ENCODE data around the gene DAG1.

Gene DAG1

DNA sequence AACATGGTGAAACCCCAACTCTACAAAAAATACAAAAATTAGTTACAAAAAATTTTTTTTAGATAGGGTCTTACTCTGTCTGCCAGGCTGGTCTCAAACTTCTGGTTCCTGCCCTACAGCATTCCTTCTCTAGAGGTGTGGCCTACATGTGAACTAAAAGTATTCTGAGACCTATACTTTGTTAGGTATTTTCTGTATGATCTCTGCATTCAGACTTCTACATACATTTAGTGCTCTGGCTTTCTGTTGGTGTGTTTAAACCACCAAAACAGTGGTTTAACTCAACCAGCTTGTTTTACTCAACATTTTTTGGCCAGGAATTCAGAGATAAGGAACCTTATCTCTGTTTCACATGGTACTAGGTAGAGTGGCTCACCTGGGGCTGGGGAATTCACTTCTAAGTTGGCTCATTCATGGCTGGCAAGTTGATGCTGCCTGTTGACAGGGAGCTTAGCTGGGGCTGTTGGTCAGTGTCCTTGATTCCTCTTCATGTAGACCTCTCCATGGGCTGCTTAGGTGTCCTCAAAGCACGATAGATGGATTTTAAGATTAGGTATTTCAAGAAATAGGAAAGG, 42.8 kb downstream of the DAG1 start:
- no peak for DNase-seq (ENCODE audit: low read depth in 4 of 4, low spot score in 1 of 4)

DNA sequence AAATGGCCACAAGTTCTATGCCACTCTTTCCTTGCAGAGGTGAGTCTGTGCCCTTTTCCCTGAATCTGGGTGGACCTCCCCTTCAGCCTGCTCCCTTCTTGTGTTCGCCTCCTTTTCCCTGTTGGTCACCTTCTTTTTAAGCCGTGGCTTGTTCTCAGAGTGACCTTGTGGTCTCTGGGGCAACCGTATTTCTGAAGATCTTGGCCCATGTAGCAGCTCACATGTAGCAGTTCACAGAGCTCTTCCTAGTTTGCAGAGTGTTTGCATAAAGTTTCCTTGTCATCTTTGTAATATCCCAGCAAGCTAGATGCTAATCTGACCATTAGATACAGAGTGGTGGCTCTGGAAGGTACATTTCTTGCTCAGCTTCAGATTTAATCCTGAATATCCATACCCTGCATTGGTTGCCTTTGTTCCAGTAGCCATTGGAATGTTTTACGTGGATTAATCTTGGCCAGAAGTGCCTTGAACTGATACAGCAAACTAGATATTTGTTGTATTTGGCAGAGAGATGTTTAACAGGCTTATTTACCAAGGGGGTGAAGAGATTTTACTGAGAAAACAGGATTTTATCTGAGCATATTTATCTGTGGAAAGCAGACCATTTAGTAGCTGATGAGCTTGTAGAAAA, 43.5 kb downstream of the DAG1 start:
- DNase-seq (ENCODE audit: low read depth in 4 of 4, low spot score in 1 of 4): no peak

DNA sequence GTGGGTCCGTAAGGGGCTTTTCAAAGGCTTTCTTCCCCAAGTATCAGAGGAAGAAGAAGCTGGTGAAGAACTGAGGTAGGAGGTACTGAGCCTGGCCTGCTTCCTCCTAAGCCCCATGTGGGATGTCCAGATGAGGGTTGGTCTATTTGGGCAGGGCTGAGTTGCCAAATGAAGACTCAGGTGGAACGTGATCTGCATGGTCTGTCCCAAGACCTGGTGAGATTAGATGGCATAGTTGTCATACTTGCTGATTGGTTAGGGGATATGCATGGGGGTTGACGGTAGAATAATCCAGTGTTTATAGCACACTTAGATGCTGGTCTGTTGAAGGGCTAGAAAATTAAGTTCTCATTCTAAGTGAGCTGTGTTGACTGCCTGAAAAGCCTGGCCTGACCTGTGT, 47.9 kb downstream of the DAG1 start:
- DNase-seq (ENCODE audit: low read depth in 4 of 4, low spot score in 1 of 4): no peak

- no peak for DNase-seq (ENCODE audit: low read depth in 4 of 4, low spot score in 1 of 4)
These were observed 48.4 kb downstream of the DAG1 start for GRCh38 chr3:49518441-49518840.

DNA sequence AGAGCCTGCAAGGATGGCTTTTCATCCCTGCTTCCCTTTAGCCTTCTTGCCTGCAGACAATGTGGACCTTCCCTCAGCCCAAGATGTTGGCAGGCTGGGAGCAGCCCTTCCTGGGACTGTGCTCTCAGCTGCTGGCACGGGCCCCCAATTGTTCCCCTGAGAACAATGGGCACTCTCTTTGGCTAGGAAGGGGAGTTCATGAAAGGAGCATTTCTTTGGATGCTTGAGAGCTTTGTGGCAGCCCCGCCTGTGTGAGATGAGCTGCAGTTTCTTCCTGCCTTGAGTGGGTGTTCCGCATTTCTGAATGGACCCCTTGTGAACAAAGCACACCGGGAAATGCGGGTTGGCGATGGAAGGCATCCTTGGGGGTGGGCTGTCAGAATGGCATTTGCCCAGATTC, 49.2 kb downstream of the DAG1 start:
- no peak for DNase-seq (ENCODE audit: low read depth in 4 of 4, low spot score in 1 of 4)

- no peak for DNase-seq (ENCODE audit: low read depth in 4 of 4, low spot score in 1 of 4)
These were observed 49.9 kb downstream of the DAG1 start for GRCh38 chr3:49519916-49520385.

DNA sequence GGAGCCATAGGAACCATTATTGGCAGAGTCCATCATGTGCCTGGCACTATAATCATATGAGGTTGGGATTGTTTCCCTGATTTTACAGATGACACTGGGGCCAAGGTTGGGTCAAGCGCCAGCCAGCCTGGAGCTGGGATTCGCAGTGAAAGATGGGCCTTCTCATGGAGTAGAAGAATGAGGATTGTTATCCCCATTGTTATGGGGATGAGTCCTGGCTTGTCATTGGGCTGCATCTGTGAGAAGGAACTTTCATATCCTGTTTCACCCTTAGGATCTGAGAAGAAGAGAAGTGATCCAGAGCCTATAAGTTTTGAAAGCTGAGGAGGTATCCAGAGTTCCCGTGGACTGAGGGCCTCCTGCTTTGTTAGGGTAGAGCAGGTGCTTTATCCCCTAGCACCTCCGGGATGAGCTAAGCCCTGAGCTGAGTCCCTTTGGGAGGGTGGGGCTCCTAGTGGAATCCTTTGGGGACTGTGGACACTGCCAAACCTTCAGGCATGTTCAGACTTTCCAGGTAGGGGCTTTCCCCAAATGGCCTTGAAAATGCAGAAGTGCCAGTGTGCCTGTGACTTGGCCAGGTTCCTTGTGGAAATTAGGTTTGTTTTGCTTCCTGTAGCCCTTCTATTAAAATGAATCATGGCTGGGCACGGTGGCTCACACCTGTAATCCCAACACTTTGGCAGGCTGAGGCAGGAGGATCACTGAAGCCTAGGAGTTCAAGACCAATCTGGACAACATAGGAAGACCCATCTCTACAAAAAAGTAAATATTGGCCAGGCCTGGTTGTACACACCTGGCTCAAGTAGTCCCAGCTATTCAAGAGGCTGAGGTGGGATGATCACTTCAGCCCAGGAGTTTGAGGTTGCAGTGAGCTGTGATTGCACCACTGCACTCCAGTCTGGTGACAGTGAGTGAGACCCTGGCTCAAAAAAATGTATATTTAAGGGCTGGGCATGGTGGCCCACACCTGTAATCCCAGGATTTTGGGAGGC, 54.0 kb downstream of the DAG1 start:
- DNase-seq (ENCODE audit: low read depth in 4 of 4, low spot score in 1 of 4): no peak

- DNase-seq (ENCODE audit: low read depth in 4 of 4, low spot score in 1 of 4): no peak
These were observed 59.5 kb downstream of the DAG1 start for GRCh38 chr3:49529567-49529966.

DNA sequence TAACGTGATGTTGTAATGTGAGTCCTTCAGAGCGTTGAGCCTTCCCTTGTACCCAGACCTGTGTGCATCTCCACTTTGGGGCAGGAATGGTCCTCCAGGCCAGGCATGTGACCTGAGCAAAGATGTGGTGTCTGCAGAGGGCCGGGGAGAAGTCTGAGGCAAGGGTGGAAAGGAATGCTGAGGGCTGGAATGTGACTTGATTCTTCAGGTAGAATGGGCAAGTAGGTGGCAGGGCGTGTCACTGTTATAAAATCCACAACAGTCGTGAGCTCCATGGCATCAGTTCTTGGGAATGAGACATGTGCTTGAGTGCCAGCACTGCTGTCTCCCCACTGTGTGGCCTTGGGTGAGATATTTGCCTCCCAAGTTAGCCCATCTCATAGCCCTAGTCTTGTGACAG, 60.2 kb downstream of the DAG1 start:
- DNase-seq (ENCODE audit: low read depth in 4 of 4, low spot score in 1 of 4): no peak

GRCh38 chr3:49530701-49531100, 60.6 kb downstream of the DAG1 start:
- no peak for DNase-seq (ENCODE audit: low read depth in 4 of 4, low spot score in 1 of 4)

DNA sequence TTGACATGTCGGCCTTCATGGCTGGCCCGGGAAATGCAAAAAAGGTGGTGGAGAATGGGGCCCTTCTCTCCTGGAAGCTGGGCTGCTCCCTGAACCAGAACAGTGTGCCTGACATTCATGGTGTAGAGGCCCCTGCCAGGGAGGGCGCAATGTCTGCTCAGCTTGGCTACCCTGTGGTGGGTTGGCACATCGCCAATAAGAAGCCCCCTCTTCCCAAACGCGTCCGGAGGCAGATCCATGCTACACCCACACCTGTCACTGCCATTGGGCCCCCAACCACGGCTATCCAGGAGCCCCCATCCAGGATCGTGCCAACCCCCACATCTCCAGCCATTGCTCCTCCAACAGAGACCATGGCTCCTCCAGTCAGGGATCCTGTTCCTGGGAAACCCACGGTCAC, 61.2 kb downstream of the DAG1 start:
- DNase-seq (ENCODE audit: low read depth in 4 of 4, low spot score in 1 of 4): no peak

GRCh38 chr3:49531715-49532114, 61.6 kb downstream of the DAG1 start:
- no peak for DNase-seq (ENCODE audit: low read depth in 4 of 4, low spot score in 1 of 4)

- DNase-seq (ENCODE audit: low read depth in 4 of 4, low spot score in 1 of 4): no peak
These were observed 63.0 kb downstream of the DAG1 start for GRCh38 chr3:49533031-49533430.

DNA sequence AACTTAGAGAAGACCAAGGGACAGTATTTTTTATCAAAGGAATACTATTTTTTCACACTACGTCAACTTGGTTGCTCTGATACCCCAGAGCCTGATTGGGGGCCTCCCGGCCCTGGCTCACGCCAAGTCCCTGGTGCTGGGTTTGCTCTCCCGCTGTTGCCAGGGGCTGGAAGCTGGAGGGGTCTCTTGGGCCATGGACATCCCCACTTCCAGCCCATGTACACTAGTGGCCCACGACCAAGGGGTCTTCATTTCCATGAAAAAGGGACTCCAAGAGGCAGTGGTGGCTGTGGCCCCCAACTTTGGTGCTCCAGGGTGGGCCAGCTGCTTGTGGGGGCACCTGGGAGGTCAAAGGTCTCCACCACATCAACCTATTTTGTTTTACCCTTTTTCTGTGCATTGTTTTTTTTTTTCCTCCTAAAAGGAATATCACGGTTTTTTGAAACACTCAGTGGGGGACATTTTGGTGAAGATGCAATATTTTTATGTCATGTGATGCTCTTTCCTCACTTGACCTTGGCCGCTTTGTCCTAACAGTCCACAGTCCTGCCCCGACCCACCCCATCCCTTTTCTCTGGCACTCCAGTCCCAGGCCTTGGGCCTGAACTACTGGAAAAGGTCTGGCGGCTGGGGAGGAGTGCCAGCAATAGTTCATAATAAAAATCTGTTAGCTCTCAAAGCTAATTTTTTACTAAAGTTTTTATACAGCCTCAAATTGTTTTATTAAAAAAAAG, 63.9 kb downstream of the DAG1 start:
- no peak for DNase-seq (ENCODE audit: low read depth in 4 of 4, low spot score in 1 of 4)

GRCh38 chr3:49534581-49535441, 64.7 kb downstream of the DAG1 start:
- no peak for DNase-seq (ENCODE audit: low read depth in 4 of 4, low spot score in 1 of 4)

GRCh38 chr3:49535971-49536874, 66.2 kb downstream of the DAG1 start:
- no peak for DNase-seq (ENCODE audit: low read depth in 4 of 4, low spot score in 1 of 4)

GRCh38 chr3:49536875-49537533, 66.9 kb downstream of the DAG1 start:
- DNase-seq (ENCODE audit: low read depth in 4 of 4, low spot score in 1 of 4): no peak

DNA sequence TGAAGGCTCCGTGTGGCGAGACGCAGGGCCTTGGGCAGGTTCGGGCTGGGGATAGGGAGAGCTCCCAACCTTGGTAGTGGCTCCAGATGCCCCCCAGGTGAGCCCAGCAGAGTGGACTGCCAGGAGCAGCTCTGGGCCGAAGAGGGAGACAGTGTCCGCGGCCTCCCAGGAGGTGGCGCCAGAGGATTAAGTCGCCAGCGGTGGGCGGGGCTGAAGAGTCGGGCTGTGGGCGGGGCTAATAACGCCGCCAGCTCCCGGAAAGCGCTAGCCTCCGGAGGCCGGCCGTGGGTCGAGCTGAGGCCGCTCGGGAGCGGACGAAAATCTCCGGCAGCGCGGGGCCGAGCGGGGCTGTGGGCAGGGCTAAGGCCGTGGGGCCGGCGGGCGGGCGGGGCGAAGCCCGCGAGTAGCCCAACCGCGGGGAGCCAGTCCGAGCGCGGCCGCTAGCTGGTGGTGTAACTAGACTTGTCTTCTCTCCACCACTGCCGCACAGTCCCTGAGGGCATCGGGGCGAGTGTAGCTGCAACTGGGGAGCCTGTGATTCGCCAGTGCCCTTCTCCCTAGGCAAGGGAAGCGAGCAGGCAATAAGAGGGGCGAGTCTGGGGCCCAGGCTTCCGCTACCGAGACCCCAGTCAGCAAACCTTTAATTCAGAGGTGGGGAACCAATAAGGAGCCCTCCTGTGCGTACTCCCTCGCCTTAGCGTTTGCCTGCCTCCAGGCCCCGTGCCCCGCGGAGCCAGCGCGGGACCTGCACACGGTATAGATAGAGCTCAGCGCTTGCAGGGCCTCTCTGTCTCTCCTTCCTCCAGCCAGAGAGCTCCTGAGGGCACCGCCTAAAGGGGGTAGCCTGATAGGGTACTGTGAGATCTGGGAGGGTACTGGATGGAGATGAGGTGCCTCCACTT, 69.8 kb downstream of the DAG1 start:
- peak; percentile 86 to 94 (median 88) for DNase-seq (ENCODE audit: low read depth in 4 of 4, low spot score in 1 of 4)

Data from stimulated activated CD4-positive, alpha-beta T cell treated with anti-CD3 and anti-CD28 coated beads, Interleukin-1b, Interleukin-23, amount 100 ng/mL, for 24 hours (primary cell).